Measurements from ENCODE around the gene NDUFS7. TPM values are rescaled to one million over a fixed set of nuclear protein-coding genes. Genes with fewer than 3 reads are reported as not detected.

Gene NDUFS7
- total and polyA plus RNA-seq, 9 of the 15 experiments (the other 6 are each of a cell fraction or from before 2014, with no cell fraction given) = 6.0 to 271 (median 60.6) TPM

- TF ChIP-seq, protein P1, sequence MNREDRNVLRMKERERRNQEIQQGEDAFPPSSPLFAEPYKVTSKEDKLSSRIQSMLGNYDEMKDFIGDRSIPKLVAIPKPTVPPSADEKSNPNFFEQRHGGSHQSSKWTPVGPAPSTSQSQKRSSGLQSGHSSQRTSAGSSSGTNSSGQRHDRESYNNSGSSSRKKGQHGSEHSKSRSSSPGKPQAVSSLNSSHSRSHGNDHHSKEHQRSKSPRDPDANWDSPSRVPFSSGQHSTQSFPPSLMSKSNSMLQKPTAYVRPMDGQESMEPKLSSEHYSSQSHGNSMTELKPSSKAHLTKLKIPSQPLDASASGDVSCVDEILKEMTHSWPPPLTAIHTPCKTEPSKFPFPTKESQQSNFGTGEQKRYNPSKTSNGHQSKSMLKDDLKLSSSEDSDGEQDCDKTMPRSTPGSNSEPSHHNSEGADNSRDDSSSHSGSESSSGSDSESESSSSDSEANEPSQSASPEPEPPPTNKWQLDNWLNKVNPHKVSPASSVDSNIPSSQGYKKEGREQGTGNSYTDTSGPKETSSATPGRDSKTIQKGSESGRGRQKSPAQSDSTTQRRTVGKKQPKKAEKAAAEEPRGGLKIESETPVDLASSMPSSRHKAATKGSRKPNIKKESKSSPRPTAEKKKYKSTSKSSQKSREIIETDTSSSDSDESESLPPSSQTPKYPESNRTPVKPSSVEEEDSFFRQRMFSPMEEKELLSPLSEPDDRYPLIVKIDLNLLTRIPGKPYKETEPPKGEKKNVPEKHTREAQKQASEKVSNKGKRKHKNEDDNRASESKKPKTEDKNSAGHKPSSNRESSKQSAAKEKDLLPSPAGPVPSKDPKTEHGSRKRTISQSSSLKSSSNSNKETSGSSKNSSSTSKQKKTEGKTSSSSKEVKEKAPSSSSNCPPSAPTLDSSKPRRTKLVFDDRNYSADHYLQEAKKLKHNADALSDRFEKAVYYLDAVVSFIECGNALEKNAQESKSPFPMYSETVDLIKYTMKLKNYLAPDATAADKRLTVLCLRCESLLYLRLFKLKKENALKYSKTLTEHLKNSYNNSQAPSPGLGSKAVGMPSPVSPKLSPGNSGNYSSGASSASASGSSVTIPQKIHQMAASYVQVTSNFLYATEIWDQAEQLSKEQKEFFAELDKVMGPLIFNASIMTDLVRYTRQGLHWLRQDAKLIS (CRISPR knock-in tag; IDR thresholded peaks at IDR 0.05) = no peak
- TF ChIP-seq RBM25 (IDR thresholded peaks at IDR 0.05; ENCODE audit: low read depth, low read length, severe bottlenecking) (no peak), ZBTB49 (CRISPR knock-in tag; IDR thresholded peaks at IDR 0.05; ENCODE audit: borderline replicate concordance) (no peak), MEIS2 (IDR thresholded peaks at IDR 0.05; ENCODE audit: partially characterized antibody) (no peak), JUNB (CRISPR knock-in tag; conservative IDR thresholded peaks at IDR 0.05) (no peak), DNMT1 (IDR thresholded peaks at IDR 0.05) (no peak), ZNF282 (CRISPR knock-in tag; IDR thresholded peaks at IDR 0.05) (no peak), ZFP91 (CRISPR knock-in tag; IDR thresholded peaks at IDR 0.05) (no peak), POLR2B (IDR thresholded peaks at IDR 0.05; ENCODE audit: low read depth, partially characterized antibody) (peak; percentile 56), PHTF2 (CRISPR knock-in tag; IDR thresholded peaks at IDR 0.05) (no peak), TCF15 (CRISPR knock-in tag; IDR thresholded peaks at IDR 0.05) (no peak), SIRT6 (IDR thresholded peaks at IDR 0.05; ENCODE audit: low read depth, low read length) (peak; percentile 54), ZEB2 (IDR thresholded peaks at IDR 0.05) (no peak), ASH1L (IDR thresholded peaks at IDR 0.05; ENCODE audit: borderline replicate concordance, low read depth, partially characterized antibody) (no peak), RBM17 (IDR thresholded peaks at IDR 0.05; ENCODE audit: borderline replicate concordance, low read depth, low read length) (no peak), ZKSCAN3 (CRISPR knock-in tag; IDR thresholded peaks at IDR 0.05) (no peak), CAMTA2 (CRISPR knock-in tag; conservative IDR thresholded peaks at IDR 0.05) (no peak)
- TF ChIP-seq, protein P2, sequence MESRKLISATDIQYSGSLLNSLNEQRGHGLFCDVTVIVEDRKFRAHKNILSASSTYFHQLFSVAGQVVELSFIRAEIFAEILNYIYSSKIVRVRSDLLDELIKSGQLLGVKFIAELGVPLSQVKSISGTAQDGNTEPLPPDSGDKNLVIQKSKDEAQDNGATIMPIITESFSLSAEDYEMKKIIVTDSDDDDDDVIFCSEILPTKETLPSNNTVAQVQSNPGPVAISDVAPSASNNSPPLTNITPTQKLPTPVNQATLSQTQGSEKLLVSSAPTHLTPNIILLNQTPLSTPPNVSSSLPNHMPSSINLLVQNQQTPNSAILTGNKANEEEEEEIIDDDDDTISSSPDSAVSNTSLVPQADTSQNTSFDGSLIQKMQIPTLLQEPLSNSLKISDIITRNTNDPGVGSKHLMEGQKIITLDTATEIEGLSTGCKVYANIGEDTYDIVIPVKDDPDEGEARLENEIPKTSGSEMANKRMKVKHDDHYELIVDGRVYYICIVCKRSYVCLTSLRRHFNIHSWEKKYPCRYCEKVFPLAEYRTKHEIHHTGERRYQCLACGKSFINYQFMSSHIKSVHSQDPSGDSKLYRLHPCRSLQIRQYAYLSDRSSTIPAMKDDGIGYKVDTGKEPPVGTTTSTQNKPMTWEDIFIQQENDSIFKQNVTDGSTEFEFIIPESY (CRISPR knock-in tag; IDR thresholded peaks at IDR 0.05) = peak; percentile 75
Observed at GRCh38 chr19:1396019-1396767, 12.5 kb downstream of the NDUFS7 start (continued).
